H1 (cell line): ENCODE measurements around the gene EPHB1. TPM values are rescaled to one million over a fixed set of nuclear protein-coding genes. Genes with fewer than 3 reads are reported as not detected.

Experiments used
- CTCF ChIP-seq, 3 experiments: IDR thresholded peaks; 1 replicate in 2 of 3; 2 replicates in 1 of 3; pipeline versions ENCODE4 v1.5.1 to v1.6.1; 2011; ENCODE audit warnings: low read length in 3 of 3, mild to moderate bottlenecking in 3 of 3, inconsistent platforms in 2 of 3, low read depth in 1 of 3, moderate library complexity in 1 of 3; ENCODE audit not compliant: insufficient read depth in 1 of 3; ENCODE audit errors: control extremely low read depth in 1 of 3
- polyA plus RNA-seq, 7 experiments: library from polyadenylated mRNA; depleted of rRNA in 3 of 7; stranded (reverse) in 5 of 7; unstranded in 2 of 7; fragments of >200 nt in 5 of 7; fragments of 200-250 nt in 2 of 7; gene quantifications; 1 replicate in 5 of 7; 2 replicates in 1 of 7; 4 replicates in 1 of 7; pipeline versions ENCODE4 v1.2.1 to v1.2.3, GENCODE V29; 2011 to 2013; ENCODE audit warnings: missing spikeins in 2 of 7, mixed read lengths in 2 of 7
- total RNA-seq: library from RNA; stranded (reverse); fragmentation: NEBNext Ultra II Directional; extraction: Animal tissue kit (Norgen Biotek cat#: 25700); gene quantifications from 2 replicates; pipeline ENCODE4 v1.2.1, GENCODE V29; 2021

EPHB1 gene
- total and polyA plus RNA-seq, 2 of the 8 experiments (the other 6 are each of a cell fraction or from before 2014, with no cell fraction given) = 3.5 to 5.9 TPM

DNA sequence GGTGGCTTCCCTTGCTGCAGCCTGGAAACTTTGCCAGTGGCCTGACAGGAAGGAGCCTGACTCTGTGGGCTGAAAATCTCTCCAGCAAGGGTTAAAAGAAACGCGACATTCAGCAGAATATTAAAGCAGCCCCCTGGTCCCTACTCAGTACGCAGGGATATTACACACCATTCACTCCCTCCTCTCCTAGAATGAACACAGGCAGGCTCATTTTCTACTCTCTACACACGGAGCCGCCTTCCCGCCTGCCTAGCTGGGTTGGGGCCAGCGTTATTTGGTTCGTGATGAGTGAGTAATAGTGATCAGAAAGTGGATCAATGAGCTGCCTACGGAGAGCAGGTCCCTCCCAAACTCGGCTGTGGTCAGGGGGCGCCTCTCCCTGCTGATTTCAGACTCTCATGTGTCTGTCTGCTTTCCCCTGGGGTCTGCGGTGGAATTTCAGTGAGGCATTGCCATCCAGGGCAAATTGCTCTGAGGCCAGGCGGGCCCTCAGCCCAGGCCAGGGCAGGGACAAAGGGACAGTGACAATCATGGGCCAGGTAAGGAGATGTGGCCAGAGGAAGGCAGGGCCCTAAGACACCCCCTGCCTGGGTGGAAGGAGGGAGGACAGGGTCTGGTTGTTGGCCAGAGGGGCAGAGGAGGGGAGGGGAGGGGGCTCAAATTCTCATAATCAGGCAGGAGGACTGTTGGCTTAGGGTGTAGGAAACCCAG, 2.8 kb downstream of the EPHB1 start (continued):
- no peak for TF ChIP-seq CTCF (IDR thresholded peaks at IDR 0.05; ENCODE audit: control extremely low read depth in 1 of 3, insufficient read depth in 1 of 3, low read depth in 1 of 3, low read length in 3 of 3)
